Measurements from ENCODE around the gene NRP1. TPM values are rescaled to one million over a fixed set of nuclear protein-coding genes. Genes with fewer than 3 reads are reported as not detected.

Gene NRP1
- polyA plus RNA-seq, 3 donors = 1.1 to 1.7 (median 1.3) TPM

DNA sequence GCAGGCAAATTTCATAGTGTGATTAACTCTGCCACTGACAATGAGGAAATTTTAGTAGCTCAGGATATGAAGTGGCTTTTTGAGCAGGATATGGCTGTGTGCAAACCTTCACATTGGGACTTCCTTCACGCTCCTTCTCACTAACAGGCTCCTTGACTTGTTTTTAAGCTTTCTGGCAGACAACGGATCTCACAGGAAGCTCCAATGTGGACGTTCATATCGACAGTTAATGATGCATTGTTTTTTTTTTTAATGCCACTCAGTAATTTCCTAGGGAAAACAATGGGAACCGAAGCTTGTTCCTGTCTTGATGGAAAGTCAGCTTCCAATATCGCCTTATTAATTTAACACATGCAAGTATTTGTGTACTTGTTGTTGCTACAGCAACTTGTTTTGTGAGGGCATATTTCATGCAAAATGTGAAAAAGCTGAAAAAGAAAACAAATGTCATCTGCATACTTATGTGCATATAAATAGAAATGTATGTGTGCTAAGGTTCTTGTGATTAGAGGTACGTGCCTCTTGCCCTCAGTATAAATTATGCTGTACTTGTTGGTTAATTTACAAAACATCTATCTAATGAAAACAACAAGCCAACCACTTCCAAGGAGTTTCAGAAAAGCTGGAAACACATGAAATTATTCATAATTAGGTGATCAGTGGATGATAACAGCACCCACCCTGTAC, 84.7 kb downstream of the NRP1 start:
- no peaks in the 10 kb centered on the region for H3K36me3 Mint-ChIP-seq
- Histone ChIP-seq H3K4me3 (replicated peaks in 1 of 3; ENCODE audit: low read depth in 2 of 3, low read length in 3 of 3) (no peak overlapping the region), H2AFZ (ENCODE audit: insufficient read depth, low read depth, low read length, poor library complexity, severe bottlenecking) (no peak overlapping the region), H3K4me2 (replicated peaks; ENCODE audit: extremely low read depth, low read length, poor library complexity, severe bottlenecking) (no peak overlapping the region), H3K4me1 (ENCODE audit: control insufficient read depth in 1 of 2, insufficient read depth in 2 of 2, low read length in 2 of 2) (peaks cover 9 to 12% of the 10 kb centered on the region in 2 donors), H4K20me1 (ENCODE audit: insufficient read depth, low read length) (no peaks in the 10 kb centered on the region), H3K36me3 (replicated peaks in 1 of 2; ENCODE audit: control insufficient read depth in 1 of 2, insufficient read depth in 2 of 2, low read length in 2 of 2) (no peaks in the 10 kb centered on the region), H3K9me3 (replicated peaks in 1 of 2; ENCODE audit: control insufficient read depth in 1 of 2, insufficient read depth in 1 of 2, low read length in 2 of 2) (peaks cover 12 to 18% of the 10 kb centered on the region in 2 donors), H3K9ac (ENCODE audit: insufficient read depth, low read length, poor library complexity, severe bottlenecking) (no peak overlapping the region), H3K27me3 (ENCODE audit: control insufficient read depth in 2 of 2, insufficient read depth in 2 of 2, low read length in 2 of 2) (peaks cover 4 to 6% of the 10 kb centered on the region in 2 donors), H3K79me2 (ENCODE audit: insufficient read depth, low read length) (no peaks in the 10 kb centered on the region), H3K27ac (ENCODE audit: low read depth in 1 of 2, low read length in 2 of 2) (no peak overlapping the region)
- peaks cover 20% of the 10 kb centered on the region for H3K4me1 Mint-ChIP-seq
- no peak for DNase-seq
- H3K9me3 Mint-ChIP-seq = peaks cover 7 to 24% (median 15%) of the 10 kb centered on the region in 7 donors
- 0% methylated on average over 3 of the region's 7 CpGs for WGBS (ENCODE audit: insufficient coverage)
- intact Hi-C loops (cut with micrococcal nuclease) = no loop called here
- H3K4me3 Mint-ChIP-seq = no peak overlapping the region
- peaks cover 2 to 18% (median 16%) of the 10 kb centered on the region in 3 donors for H3K27me3 Mint-ChIP-seq (ENCODE audit: low read depth in 3 of 3)
- TF ChIP-seq CTCF (IDR thresholded peaks at IDR 0.05) = no peak
- H3K27ac Mint-ChIP-seq = no peak overlapping the region

- intact Hi-C loops (cut with micrococcal nuclease) = no loop called here
- H4K20me1 ChIP-seq (ENCODE audit: insufficient read depth, low read length) = no peaks in the 10 kb centered on the region
- peak overlapping the region in 1 of 2 donors; percentile 33 for H3K4me3 Mint-ChIP-seq
- H3K27me3 ChIP-seq (ENCODE audit: control insufficient read depth in 2 of 2, insufficient read depth in 2 of 2, low read length in 2 of 2) = peaks cover 4 to 6% of the 10 kb centered on the region in 2 donors
- WGBS (ENCODE audit: insufficient coverage) = 76% methylated on average over 6 of the region's 8 CpGs
- peaks cover 7 to 24% (median 15%) of the 10 kb centered on the region in 7 donors for H3K9me3 Mint-ChIP-seq
- H3K27ac Mint-ChIP-seq = no peak overlapping the region
- no peaks in the 10 kb centered on the region for H3K36me3 Mint-ChIP-seq
- H3K4me1 Mint-ChIP-seq = peaks cover 20% of the 10 kb centered on the region
- H2AFZ ChIP-seq (ENCODE audit: insufficient read depth, low read depth, low read length, poor library complexity, severe bottlenecking) = no peak overlapping the region
- H3K79me2 ChIP-seq (ENCODE audit: insufficient read depth, low read length) = no peaks in the 10 kb centered on the region
- no peak overlapping the region for H3K4me3 ChIP-seq (replicated peaks in 1 of 3; ENCODE audit: low read depth in 2 of 3, low read length in 3 of 3)
- no peak for TF ChIP-seq CTCF (IDR thresholded peaks at IDR 0.05)
- DNase-seq = no peak
- H3K27ac ChIP-seq (ENCODE audit: low read depth in 1 of 2, low read length in 2 of 2) = no peak overlapping the region
- H3K9me3 ChIP-seq (replicated peaks in 1 of 2; ENCODE audit: control insufficient read depth in 1 of 2, insufficient read depth in 1 of 2, low read length in 2 of 2) = peaks cover 12 to 18% of the 10 kb centered on the region in 2 donors
- H3K27me3 Mint-ChIP-seq (ENCODE audit: low read depth in 3 of 3) = peaks cover 2 to 18% (median 16%) of the 10 kb centered on the region in 3 donors
- H3K4me1 ChIP-seq (ENCODE audit: control insufficient read depth in 1 of 2, insufficient read depth in 2 of 2, low read length in 2 of 2) = peaks cover 9 to 12% of the 10 kb centered on the region in 2 donors
- no peaks in the 10 kb centered on the region for H3K36me3 ChIP-seq (replicated peaks in 1 of 2; ENCODE audit: control insufficient read depth in 1 of 2, insufficient read depth in 2 of 2, low read length in 2 of 2)
- H3K9ac ChIP-seq (ENCODE audit: insufficient read depth, low read length, poor library complexity, severe bottlenecking) = no peak overlapping the region
- no peak overlapping the region for H3K4me2 ChIP-seq (replicated peaks; ENCODE audit: extremely low read depth, low read length, poor library complexity, severe bottlenecking)
Measured at GRCh38 chr10:33249137-33249536, 85.3 kb downstream of the NRP1 start.
